HG02678 (cell line): ENCODE results near the gene SLC6A19.

Experiments
- ATAC-seq: cut with Tn5 transposase; IDR thresholded peaks from one replicate; pipeline ENCODE4 v1.9.1; 2021; ENCODE audit warnings: mild to moderate bottlenecking, moderate library complexity; ENCODE audit not compliant: unreplicated experiment

The SLC6A19 gene

GRCh38 chr5:1179383-1179715 is 22.0 kb upstream of the SLC6A19 start:
- ATAC-seq: no peak

GRCh38 chr5:1180096-1180495 is 21.3 kb upstream of the SLC6A19 start:
- no peak for ATAC-seq

GRCh38 chr5:1180841-1181271 is 20.5 kb upstream of the SLC6A19 start:
- no peak for ATAC-seq

- ATAC-seq: no peak
Observed at GRCh38 chr5:1181451-1182359, 19.7 kb upstream of the SLC6A19 start.

GRCh38 chr5:1182360-1182632 is 19.1 kb upstream of the SLC6A19 start:
- no peak for ATAC-seq

- no peak for ATAC-seq
Observed at GRCh38 chr5:1182633-1183423, 18.6 kb upstream of the SLC6A19 start.

- no peak for ATAC-seq
Observed at GRCh38 chr5:1183424-1184162, 17.8 kb upstream of the SLC6A19 start.

GRCh38 chr5:1184163-1184470 is 17.3 kb upstream of the SLC6A19 start:
- no peak for ATAC-seq

GRCh38 chr5:1184481-1184880 is 16.9 kb upstream of the SLC6A19 start:
- no peak for ATAC-seq

- no peak for ATAC-seq
Observed at GRCh38 chr5:1185038-1185627, 16.3 kb upstream of the SLC6A19 start.

GRCh38 chr5:1185629-1186350 is 15.6 kb upstream of the SLC6A19 start:
- no peak for ATAC-seq

GRCh38 chr5:1186351-1187233 is 14.8 kb upstream of the SLC6A19 start:
- no peak for ATAC-seq

GRCh38 chr5:1187234-1187949 is 14.0 kb upstream of the SLC6A19 start:
- ATAC-seq: no peak

- no peak for ATAC-seq
Observed at GRCh38 chr5:1187950-1188334, 13.5 kb upstream of the SLC6A19 start.

GRCh38 chr5:1188464-1188863 is 12.9 kb upstream of the SLC6A19 start:
- no peak for ATAC-seq

GRCh38 chr5:1189269-1189668 is 12.1 kb upstream of the SLC6A19 start:
- no peak for ATAC-seq

GRCh38 chr5:1190278-1190677 is 11.1 kb upstream of the SLC6A19 start:
- ATAC-seq: no peak

GRCh38 chr5:1190837-1191239 is 10.6 kb upstream of the SLC6A19 start:
- no peak for ATAC-seq

GRCh38 chr5:1192971-1193590 is 8.3 kb upstream of the SLC6A19 start:
- no peak for ATAC-seq
